Heart left ventricle (tissue), 13 donors: ENCODE results near the gene SMG5.

ENCODE experiments used
- CTCF ChIP-seq, 12 donors: fragments of 200-600 bp; sonication (generic) in 4 of 12; IDR thresholded peaks; one replicate each; pipeline versions ENCODE4 v1.5.0 to v1.8.0; 2018 to 2022; ENCODE audit warnings: antibody characterized with exemption in 12 of 12, mild to moderate bottlenecking in 5 of 12
- POLR2A ChIP-seq, 2 donors: fragments of 450-650 bp; IDR thresholded peaks; one replicate each; pipeline ENCODE4 v1.6.1; 2017; ENCODE audit warnings: antibody characterized with exemption in 2 of 2, mild to moderate bottlenecking in 2 of 2, moderate library complexity in 2 of 2
- donor health status: ischemic (EF 13 %, LVEDD 7.1; RV severe dilation, severe dysfunction).
- donor health status: DM: no; HTN: yes; CAD: no.
- donor health status: DM: no; HTN: no; CAD: no.
- donor health status: ischemic (EF 25% LVEDD 6.9; RV normal size, moderate dysfunction).
- donor health status: ischemic (EF 25% LVEDD 5.7; RV mildly dilated, moderate dysfunction).
- donor health status: ischemic (EF 35%, LVEDD 5.7; RV mildly dilated, moderate dysfunction).
- donor health status: nonischemic (EF 11% LVEDD 7.7; RV severe dilation, severe dysfunction).
- donor health status: DM: yes; HTN: yes; CAD: no.
- donor health status: PGD.
- donor health status: ischemic (EF 29% LVEDD 5.4; RV normal size, mild dysfunction).
- donor health status: nonischemic (EF 23%, LVEDD 6.1; RV moderate dilation, normal function).

GRCh38 chr1:156221986-156222692 lies 60.5 kb downstream of the SMG5 start:
- TF ChIP-seq POLR2A (IDR thresholded peaks at IDR 0.05) (no peak), CTCF (IDR thresholded peaks at IDR 0.05) (no peak)
